HG03280 (cell line): Measurements from ENCODE around the gene GVQW3.

Experiments used
- ATAC-seq: cut with Tn5 transposase; IDR thresholded peaks from one replicate; pipeline ENCODE4 v1.9.1; 2021; ENCODE audit warnings: mild to moderate bottlenecking, moderate library complexity; ENCODE audit not compliant: unreplicated experiment

Gene GVQW3

GRCh38 chr11:76444384-76445120, 63.4 kb downstream of the GVQW3 start, which contains the start of gene EMSY:
Gene EMSY, plus strand, starts transcription at chr11:76445018. Its CDS starts 1,921 bp downstream, at chr11:76446939.
- ATAC-seq = peak; percentile 95

GRCh38 chr11:76445121-76446084, 64.3 kb downstream of the GVQW3 start:
- peak; percentile 8 for ATAC-seq

- ATAC-seq = no peak
Measured at GRCh38 chr11:76448506-76448905, 67.4 kb downstream of the GVQW3 start.

- no peak for ATAC-seq
Measured at GRCh38 chr11:76453248-76453647, 72.1 kb downstream of the GVQW3 start.

- no peak for ATAC-seq
Measured at GRCh38 chr11:76455331-76455730, 74.2 kb downstream of the GVQW3 start.

- no peak for ATAC-seq
Measured at GRCh38 chr11:76455931-76456330, 74.8 kb downstream of the GVQW3 start.

- no peak for ATAC-seq
Measured at GRCh38 chr11:76456571-76456970, 75.4 kb downstream of the GVQW3 start.
